Heart left ventricle (tissue), 13 donors: ENCODE results near the gene BAZ1B.

Source experiments
- POLR2A ChIP-seq, 2 donors: fragments of 450-650 bp; IDR thresholded peaks; one replicate each; pipeline ENCODE4 v1.6.1; 2017; ENCODE audit warnings: antibody characterized with exemption in 2 of 2, mild to moderate bottlenecking in 2 of 2, moderate library complexity in 2 of 2
- TF ChIP-seq, protein P1 (sequence below), 12 donors: fragments of 200-600 bp; sonication (generic) in 4 of 12; IDR thresholded peaks; one replicate each; pipeline versions ENCODE4 v1.5.0 to v1.8.0; 2018 to 2022; ENCODE audit warnings: antibody characterized with exemption in 12 of 12, mild to moderate bottlenecking in 5 of 12
- donor health status: ischemic (EF 13 %, LVEDD 7.1; RV severe dilation, severe dysfunction).
- donor health status: DM: no; HTN: yes; CAD: no.
- donor health status: DM: no; HTN: no; CAD: no.
- donor health status: ischemic (EF 25% LVEDD 6.9; RV normal size, moderate dysfunction).
- donor health status: ischemic (EF 25% LVEDD 5.7; RV mildly dilated, moderate dysfunction).
- donor health status: ischemic (EF 35%, LVEDD 5.7; RV mildly dilated, moderate dysfunction).
- donor health status: nonischemic (EF 11% LVEDD 7.7; RV severe dilation, severe dysfunction).
- donor health status: DM: yes; HTN: yes; CAD: no.
- donor health status: PGD.
- donor health status: ischemic (EF 29% LVEDD 5.4; RV normal size, mild dysfunction).
- donor health status: nonischemic (EF 23%, LVEDD 6.1; RV moderate dilation, normal function).

DNA sequence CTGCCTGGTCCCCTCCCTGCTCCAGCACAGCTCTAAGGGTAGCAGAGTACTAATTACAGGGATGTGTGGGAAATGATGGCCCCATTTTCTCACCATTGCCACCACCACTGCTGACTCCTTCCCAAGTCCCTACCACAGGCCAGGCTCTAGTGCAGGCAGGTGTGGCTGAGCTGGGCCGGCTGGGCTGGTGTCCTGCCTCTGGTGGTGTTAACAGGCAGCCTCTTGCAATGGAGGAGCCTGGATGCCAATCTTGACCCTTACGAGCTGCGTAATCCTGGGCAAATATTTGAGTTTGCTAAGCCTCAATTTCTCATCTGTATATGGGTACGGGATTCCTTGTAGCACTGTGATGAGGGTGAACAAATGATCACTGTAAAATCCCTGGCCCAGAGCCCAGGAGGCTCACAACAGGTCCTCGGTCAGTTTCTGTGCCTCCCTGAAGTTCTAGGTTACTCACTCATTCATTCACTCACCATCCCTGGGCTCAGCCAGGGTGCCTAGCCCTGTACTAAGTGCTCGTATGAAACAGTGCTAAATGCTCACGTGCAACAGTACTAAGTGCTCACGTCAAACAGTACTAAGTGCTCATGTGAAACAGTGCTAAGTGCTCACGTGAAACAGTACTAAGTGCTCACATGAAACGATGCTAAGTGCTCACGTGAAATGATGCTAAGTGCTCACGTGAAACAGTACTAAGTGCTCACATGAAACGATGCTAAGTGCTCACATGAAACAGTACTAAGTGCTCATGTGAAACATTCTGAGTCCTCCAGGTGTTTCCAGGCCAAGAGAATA, 90.9 kb downstream of the BAZ1B start:
- TF ChIP-seq, protein P1, sequence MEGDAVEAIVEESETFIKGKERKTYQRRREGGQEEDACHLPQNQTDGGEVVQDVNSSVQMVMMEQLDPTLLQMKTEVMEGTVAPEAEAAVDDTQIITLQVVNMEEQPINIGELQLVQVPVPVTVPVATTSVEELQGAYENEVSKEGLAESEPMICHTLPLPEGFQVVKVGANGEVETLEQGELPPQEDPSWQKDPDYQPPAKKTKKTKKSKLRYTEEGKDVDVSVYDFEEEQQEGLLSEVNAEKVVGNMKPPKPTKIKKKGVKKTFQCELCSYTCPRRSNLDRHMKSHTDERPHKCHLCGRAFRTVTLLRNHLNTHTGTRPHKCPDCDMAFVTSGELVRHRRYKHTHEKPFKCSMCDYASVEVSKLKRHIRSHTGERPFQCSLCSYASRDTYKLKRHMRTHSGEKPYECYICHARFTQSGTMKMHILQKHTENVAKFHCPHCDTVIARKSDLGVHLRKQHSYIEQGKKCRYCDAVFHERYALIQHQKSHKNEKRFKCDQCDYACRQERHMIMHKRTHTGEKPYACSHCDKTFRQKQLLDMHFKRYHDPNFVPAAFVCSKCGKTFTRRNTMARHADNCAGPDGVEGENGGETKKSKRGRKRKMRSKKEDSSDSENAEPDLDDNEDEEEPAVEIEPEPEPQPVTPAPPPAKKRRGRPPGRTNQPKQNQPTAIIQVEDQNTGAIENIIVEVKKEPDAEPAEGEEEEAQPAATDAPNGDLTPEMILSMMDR (IDR thresholded peaks at IDR 0.05) = no peak
- no peak for TF ChIP-seq POLR2A (IDR thresholded peaks at IDR 0.05)
